Measurements from ENCODE around the gene R3HDM4.
A peak's percentile ranks its signal among the peaks of the same experiment; 100 is the strongest.

Gene R3HDM4

GRCh38 chr19:918481-919198 lies 5.6 kb upstream of the R3HDM4 start:
- DNase-seq (ENCODE audit: low read depth): no peak
- TF ChIP-seq, protein P1, sequence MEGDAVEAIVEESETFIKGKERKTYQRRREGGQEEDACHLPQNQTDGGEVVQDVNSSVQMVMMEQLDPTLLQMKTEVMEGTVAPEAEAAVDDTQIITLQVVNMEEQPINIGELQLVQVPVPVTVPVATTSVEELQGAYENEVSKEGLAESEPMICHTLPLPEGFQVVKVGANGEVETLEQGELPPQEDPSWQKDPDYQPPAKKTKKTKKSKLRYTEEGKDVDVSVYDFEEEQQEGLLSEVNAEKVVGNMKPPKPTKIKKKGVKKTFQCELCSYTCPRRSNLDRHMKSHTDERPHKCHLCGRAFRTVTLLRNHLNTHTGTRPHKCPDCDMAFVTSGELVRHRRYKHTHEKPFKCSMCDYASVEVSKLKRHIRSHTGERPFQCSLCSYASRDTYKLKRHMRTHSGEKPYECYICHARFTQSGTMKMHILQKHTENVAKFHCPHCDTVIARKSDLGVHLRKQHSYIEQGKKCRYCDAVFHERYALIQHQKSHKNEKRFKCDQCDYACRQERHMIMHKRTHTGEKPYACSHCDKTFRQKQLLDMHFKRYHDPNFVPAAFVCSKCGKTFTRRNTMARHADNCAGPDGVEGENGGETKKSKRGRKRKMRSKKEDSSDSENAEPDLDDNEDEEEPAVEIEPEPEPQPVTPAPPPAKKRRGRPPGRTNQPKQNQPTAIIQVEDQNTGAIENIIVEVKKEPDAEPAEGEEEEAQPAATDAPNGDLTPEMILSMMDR (IDR thresholded peaks at IDR 0.05; ENCODE audit: control insufficient read depth, insufficient read depth, low read depth, low read length, missing control alignments): no peak
- no peak overlapping the region for H3K4me3 ChIP-seq (ENCODE audit: control insufficient read depth, low read depth, low read length)

GRCh38 chr19:918152-918437 lies 5.1 kb upstream of the R3HDM4 start:
- TF ChIP-seq, protein P1 (IDR thresholded peaks at IDR 0.05; ENCODE audit: control insufficient read depth, insufficient read depth, low read depth, low read length, missing control alignments): no peak
- H3K4me3 ChIP-seq (ENCODE audit: control insufficient read depth, low read depth, low read length): no peak overlapping the region
- no peak for DNase-seq (ENCODE audit: low read depth)

- TF ChIP-seq, protein P1 (IDR thresholded peaks at IDR 0.05; ENCODE audit: control insufficient read depth, insufficient read depth, low read depth, low read length, missing control alignments): peak; percentile 39
- H3K4me3 ChIP-seq (ENCODE audit: control insufficient read depth, low read depth, low read length): no peak within 1 kb of the TSS
- no peak for DNase-seq (ENCODE audit: low read depth)
Measured at GRCh38 chr19:917323-918151, 4.5 kb upstream of the R3HDM4 start, which contains the start of gene KISS1R. Gene KISS1R, plus strand, starts transcription at chr19:917333. Its CDS starts 170 bp downstream, at chr19:917503.

DNA sequence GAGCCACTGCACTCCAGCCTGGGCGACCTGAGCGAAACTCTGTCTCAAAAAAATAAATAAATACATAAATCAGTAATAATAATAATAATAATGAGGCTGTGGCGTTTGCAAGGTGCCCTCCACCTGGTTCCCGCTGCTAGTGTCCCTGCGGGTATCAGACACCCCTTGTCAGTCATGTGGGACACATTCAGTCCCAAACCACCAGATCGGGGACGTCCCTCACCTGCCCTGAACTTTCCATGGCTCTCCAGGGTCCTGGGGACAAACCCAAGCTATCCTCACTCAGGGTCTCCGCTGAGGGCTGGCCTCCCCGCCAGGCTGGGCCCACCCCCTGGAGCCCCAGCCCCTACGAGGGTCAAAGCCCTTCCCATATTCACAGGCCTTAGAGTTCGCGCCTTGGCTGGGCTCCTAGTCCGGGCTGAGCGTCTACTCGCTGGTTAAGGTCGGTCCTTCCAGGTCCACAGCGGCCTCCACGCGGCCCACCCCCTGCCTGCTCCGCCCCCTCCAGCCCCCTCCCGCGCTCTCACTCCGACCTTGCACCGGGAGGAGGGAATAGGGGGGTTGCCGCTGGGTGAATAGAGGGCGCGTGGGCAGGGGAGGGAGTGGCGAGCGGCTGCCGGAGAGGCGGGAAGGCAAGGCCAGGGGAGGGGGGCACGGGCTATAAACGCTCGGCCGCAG lies 3.8 kb upstream of the R3HDM4 start:
- TF ChIP-seq, protein P1 (IDR thresholded peaks at IDR 0.05; ENCODE audit: control insufficient read depth, insufficient read depth, low read depth, low read length, missing control alignments): no peak
- H3K4me3 ChIP-seq (ENCODE audit: control insufficient read depth, low read depth, low read length): no peak overlapping the region
- no peak for DNase-seq (ENCODE audit: low read depth)

GRCh38 chr19:912181-913079 lies 589 bp downstream of the R3HDM4 start:
- TF ChIP-seq, protein P1 (IDR thresholded peaks at IDR 0.05; ENCODE audit: control insufficient read depth, insufficient read depth, low read depth, low read length, missing control alignments): no peak
- DNase-seq (ENCODE audit: low read depth): no peak
- H3K4me3 ChIP-seq (ENCODE audit: control insufficient read depth, low read depth, low read length): peak overlapping the region; percentile 99

Data from AG09309 (cell line).